Mesenchymal stem cell (in vitro differentiated cells and primary cell): ENCODE measurements around the gene STK32C.

Experiments used
- DNase-seq: peaks from one replicate; pipeline ENCODE4 v3.0.0-alpha.2; 2013
- H2AFZ ChIP-seq: one replicate; pipeline ENCODE4 v1.6.1; 2013; ENCODE audit warnings: low read depth, mild to moderate bottlenecking, control low read depth, inconsistent platforms, low read length, moderate library complexity
- H2AK5ac ChIP-seq: 2 replicates; pipeline ENCODE4 v1.6.1; 2013; ENCODE audit warnings: low read length, moderate library complexity, mild to moderate bottlenecking, inconsistent platforms; ENCODE audit not compliant: severe bottlenecking
- H2BK120ac ChIP-seq: one replicate; pipeline ENCODE4 v1.6.1; 2013; ENCODE audit warnings: low read depth, mild to moderate bottlenecking, inconsistent platforms, low read length, moderate library complexity
- H2BK12ac ChIP-seq, 2 experiments: one replicate each; pipeline ENCODE4 v1.6.1; 2013; ENCODE audit warnings: inconsistent platforms in 2 of 2, low read length in 2 of 2, mild to moderate bottlenecking in 2 of 2, moderate library complexity in 2 of 2, control low read depth in 1 of 2
- H2BK15ac ChIP-seq: one replicate; pipeline ENCODE4 v1.6.1; 2013; ENCODE audit warnings: mild to moderate bottlenecking, low read depth, inconsistent platforms; ENCODE audit not compliant: poor library complexity, severe bottlenecking
- H2BK5ac ChIP-seq: 2 replicates; pipeline ENCODE4 v1.6.1; 2013; ENCODE audit warnings: low read depth, mild to moderate bottlenecking, low read length, control low read depth, inconsistent platforms; ENCODE audit not compliant: poor library complexity, severe bottlenecking
- H3K14ac ChIP-seq, 2 experiments: one replicate each; pipeline ENCODE4 v1.6.1; 2013; ENCODE audit warnings: inconsistent platforms in 2 of 2, low read length in 2 of 2, control low read depth in 1 of 2, mild to moderate bottlenecking in 1 of 2, moderate library complexity in 1 of 2
- H3K18ac ChIP-seq, 2 experiments: one replicate each; pipeline ENCODE4 v1.6.1; 2013; ENCODE audit warnings: inconsistent platforms in 2 of 2, low read length in 2 of 2, control low read depth in 1 of 2, low read depth in 1 of 2, mild to moderate bottlenecking in 1 of 2
- H3K23ac ChIP-seq, 2 experiments: one replicate each; pipeline ENCODE4 v1.6.1; 2013; ENCODE audit warnings: inconsistent platforms in 2 of 2, low read length in 2 of 2, mild to moderate bottlenecking in 2 of 2, moderate library complexity in 2 of 2, control low read depth in 1 of 2
- H3K27ac ChIP-seq: 2 replicates; pipeline ENCODE4 v1.5.1; 2013; ENCODE audit warnings: mild to moderate bottlenecking, moderate library complexity, low read length, control low read depth, inconsistent platforms; ENCODE audit not compliant: poor library complexity, severe bottlenecking
- H3K27me3 ChIP-seq, 2 experiments: 2 replicates each; pipeline versions ENCODE4 v1.6.1 to v1.7.0; 2013; ENCODE audit warnings: low read length in 2 of 2, mild to moderate bottlenecking in 2 of 2, moderate library complexity in 2 of 2, control low read depth in 1 of 2, inconsistent platforms in 1 of 2; ENCODE audit not compliant: control insufficient read depth in 1 of 2, insufficient read depth in 1 of 2
- H3K36me3 ChIP-seq, 2 experiments: 2 replicates each; pipeline versions ENCODE4 v1.6.1 to v1.7.0; 2013; ENCODE audit warnings: low read length in 2 of 2, control low read depth in 1 of 2, inconsistent platforms in 1 of 2, low read depth in 1 of 2, mild to moderate bottlenecking in 1 of 2; ENCODE audit not compliant: insufficient read depth in 2 of 2, control insufficient read depth in 1 of 2
- H3K4ac ChIP-seq, 2 experiments: one replicate each; pipeline ENCODE4 v1.6.1; 2013; ENCODE audit warnings: inconsistent platforms in 2 of 2, low read length in 2 of 2, mild to moderate bottlenecking in 2 of 2, moderate library complexity in 2 of 2, control low read depth in 1 of 2, low read depth in 1 of 2
- H3K4me1 ChIP-seq: 2 replicates; pipeline ENCODE4 v1.6.1; 2013; ENCODE audit warnings: low read depth, low read length, control low read depth; ENCODE audit not compliant: control insufficient read depth, insufficient read depth
- H3K4me2 ChIP-seq: 2 replicates; pipeline ENCODE4 v1.6.1; 2013; ENCODE audit warnings: low read length, mild to moderate bottlenecking, inconsistent platforms; ENCODE audit not compliant: poor library complexity, severe bottlenecking
- H3K4me3 ChIP-seq, 2 experiments: 2 replicates each; pipeline versions ENCODE4 v1.5.1 to v1.7.0; 2013; ENCODE audit warnings: low read length in 2 of 2, mild to moderate bottlenecking in 2 of 2, control low read depth in 1 of 2, low read depth in 1 of 2; ENCODE audit not compliant: insufficient read depth in 1 of 2
- H3K79me1 ChIP-seq: replicated peaks from 2 replicates; pipeline ENCODE4 v1.6.1; 2013; ENCODE audit warnings: mild to moderate bottlenecking, control low read depth, low read length, inconsistent platforms; ENCODE audit not compliant: poor library complexity, severe bottlenecking
- H3K9ac ChIP-seq: 2 replicates; pipeline ENCODE4 v1.7.0; 2013; ENCODE audit warnings: mild to moderate bottlenecking, low read length, moderate library complexity
- H3K9me3 ChIP-seq: 2 replicates; pipeline ENCODE4 v1.7.0; 2013; ENCODE audit warnings: mild to moderate bottlenecking, low read length; ENCODE audit not compliant: control insufficient read depth
- H4K8ac ChIP-seq: one replicate; pipeline ENCODE4 v1.6.1; 2013; ENCODE audit warnings: inconsistent platforms, mild to moderate bottlenecking, low read length, moderate library complexity
- H4K91ac ChIP-seq: one replicate; pipeline ENCODE4 v1.6.1; 2013; ENCODE audit warnings: mild to moderate bottlenecking, low read length, inconsistent platforms
- WGBS: methylation state at CpG from one replicate; pipeline ENCODE4 v1.1.7; 2013; ENCODE audit warnings: mixed read lengths; 5-methylcytosine and 5-hydroxymethylcytosine counted together

The STK32C gene

DNA sequence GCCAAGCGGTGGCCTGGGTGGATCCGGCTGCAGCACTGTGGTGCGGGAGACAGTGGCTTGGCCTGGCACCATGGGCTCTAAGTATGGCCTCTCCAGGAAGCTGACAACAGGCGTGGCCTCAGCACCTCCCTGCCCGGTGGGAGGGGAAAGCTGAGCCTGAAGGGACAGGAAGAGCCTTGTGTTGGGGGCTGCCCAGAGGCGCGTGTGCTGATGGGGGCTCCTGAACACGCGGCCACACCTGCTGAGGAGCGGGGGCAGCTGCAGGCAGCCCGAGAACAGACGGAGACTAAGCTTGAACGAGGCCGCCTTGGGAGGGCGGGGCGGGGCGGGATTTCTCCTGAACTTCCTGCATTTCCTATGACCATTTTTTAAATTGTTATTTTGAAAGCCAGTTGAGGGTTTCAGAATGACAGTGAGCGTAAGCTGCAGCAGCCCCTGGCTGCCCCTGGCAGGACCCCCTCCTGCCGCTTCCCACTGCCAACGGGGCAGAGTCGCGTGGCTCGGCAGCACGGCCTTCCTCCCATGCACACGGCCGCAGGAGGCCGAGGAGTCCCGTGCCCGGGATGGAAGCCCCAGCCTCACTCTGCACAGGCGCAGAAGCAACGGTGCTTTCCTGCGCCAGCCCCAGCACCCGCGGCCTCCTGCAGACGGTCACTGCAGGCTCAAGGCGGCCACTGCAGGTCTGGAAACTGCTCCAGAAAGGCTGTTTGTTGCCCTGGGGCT lies 77.8 kb downstream of the STK32C start:
- Histone ChIP-seq H3K18ac (no peak overlapping the region), H4K91ac (no peak overlapping the region), H3K36me3 (peaks cover 8 to 10% of the 10 kb centered on the region in 2 experiments), H2BK15ac (no peak overlapping the region), H3K4me1 (peaks cover under 1% of the 10 kb centered on the region), H2BK12ac (no peak overlapping the region), H2AFZ (no peak overlapping the region), H2BK120ac (no peak overlapping the region), H3K4me3 (no peak overlapping the region), H3K23ac (no peak overlapping the region), H3K79me1 (no peaks in the 10 kb centered on the region), H2BK5ac (no peak overlapping the region), H3K4me2 (no peak overlapping the region), H2AK5ac (no peak overlapping the region), H3K27me3 (peaks cover 0 to 3% of the 10 kb centered on the region in 2 experiments), H3K4ac (no peak overlapping the region), H3K14ac (no peak overlapping the region), H3K27ac (no peak overlapping the region), H4K8ac (no peak overlapping the region), H3K9me3 (no peaks in the 10 kb centered on the region), H3K9ac (no peak overlapping the region)
- WGBS = 84% methylated on average over 27 of the region's 36 CpGs
- no peak for DNase-seq

DNA sequence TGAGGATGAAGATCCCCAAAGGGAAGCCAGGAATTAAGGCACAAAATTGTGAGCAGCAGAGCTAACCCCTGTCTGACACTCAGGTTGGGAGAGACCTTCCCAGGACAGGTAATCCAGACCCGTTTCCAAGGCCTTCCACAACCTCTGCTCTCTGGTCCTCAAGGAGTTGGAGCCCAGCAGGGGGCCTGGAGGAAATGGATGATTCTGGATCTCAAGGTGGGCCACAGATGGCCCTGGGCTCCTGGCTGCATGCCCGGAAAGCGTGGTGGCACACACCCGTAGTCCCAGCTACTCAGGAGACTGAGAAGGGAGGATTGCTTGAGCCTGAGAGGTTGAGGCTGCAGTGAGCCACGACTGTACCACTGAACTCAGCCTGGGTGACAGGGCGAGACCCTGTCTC lies 78.7 kb downstream of the STK32C start:
- H3K23ac ChIP-seq = no peak overlapping the region

GRCh38 chr10:132228616-132229015 lies 79.1 kb downstream of the STK32C start:
- Histone ChIP-seq H3K27me3 (no peaks in the 10 kb centered on the region), H3K79me1 (no peaks in the 10 kb centered on the region), H4K8ac (no peak overlapping the region), H2BK120ac (no peak overlapping the region), H3K14ac (no peak overlapping the region), H2BK12ac (no peak overlapping the region), H4K91ac (no peak overlapping the region), H3K27ac (no peak overlapping the region), H3K18ac (no peak overlapping the region), H2AFZ (no peak overlapping the region), H2BK5ac (no peak overlapping the region), H3K23ac (no peak overlapping the region), H3K9ac (no peak overlapping the region), H2AK5ac (no peak overlapping the region), H3K4me3 (no peak overlapping the region), H3K4me1 (peaks cover 8% of the 10 kb centered on the region), H3K4ac (no peak overlapping the region), H3K36me3 (peaks cover 4 to 8% of the 10 kb centered on the region in 2 experiments), H3K9me3 (no peaks in the 10 kb centered on the region), H3K4me2 (no peak overlapping the region), H2BK15ac (no peak overlapping the region)
- WGBS = 94% methylated on average over 14 of the region's 14 CpGs
- no peak for DNase-seq

More for the DNA sequence above, 78.7 kb downstream of the STK32C start:
- Histone ChIP-seq H3K18ac (no peak overlapping the region), H2BK5ac (no peak overlapping the region), H2AK5ac (no peak overlapping the region), H2AFZ (no peak overlapping the region), H3K4ac (no peak overlapping the region), H2BK12ac (no peak overlapping the region), H3K9me3 (no peaks in the 10 kb centered on the region), H3K14ac (no peak overlapping the region), H3K79me1 (no peaks in the 10 kb centered on the region), H2BK120ac (no peak overlapping the region), H4K8ac (no peak overlapping the region), H3K27me3 (peaks cover 0 to 1% of the 10 kb centered on the region in 2 experiments), H4K91ac (no peak overlapping the region), H3K36me3 (peaks cover 4 to 5% of the 10 kb centered on the region in 2 experiments), H3K4me3 (no peak overlapping the region), H3K4me1 (peaks cover 6% of the 10 kb centered on the region), H3K4me2 (no peak overlapping the region), H2BK15ac (no peak overlapping the region), H3K27ac (no peak overlapping the region), H3K9ac (no peak overlapping the region)
- 95% methylated on average over 4 of the region's 6 CpGs for WGBS
- no peak for DNase-seq

DNA sequence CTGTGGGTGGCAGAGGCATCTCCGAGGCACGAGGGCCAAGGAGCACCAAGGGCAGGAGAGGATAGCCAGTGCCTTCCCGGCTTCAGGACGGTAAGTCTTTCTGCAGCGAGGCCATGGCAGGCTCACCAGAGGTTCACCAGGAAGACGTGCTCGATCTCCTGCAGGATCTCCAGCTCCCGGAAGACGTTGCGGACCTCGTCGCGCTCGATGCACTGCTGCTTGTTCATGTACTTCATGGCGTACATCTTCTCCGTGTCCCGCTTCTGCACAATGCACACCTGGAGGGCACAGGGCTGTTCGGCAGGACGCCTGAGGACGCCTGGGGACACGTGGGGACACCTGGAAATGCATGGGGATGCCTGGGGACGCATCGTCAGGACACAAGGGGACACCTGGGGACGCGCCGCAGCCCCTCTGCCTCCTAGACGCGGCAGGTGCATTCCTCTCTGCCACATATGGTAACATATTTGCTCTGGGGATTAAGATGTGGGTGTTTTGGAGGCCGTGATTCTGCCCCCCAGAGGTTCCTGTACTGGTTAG lies 79.8 kb downstream of the STK32C start:
- H3K9ac ChIP-seq = no peak overlapping the region
- no peak overlapping the region for H2BK120ac ChIP-seq
- H3K36me3 ChIP-seq = peaks cover 4 to 8% of the 10 kb centered on the region in 2 experiments
- no peak overlapping the region for H2BK5ac ChIP-seq
- H3K9me3 ChIP-seq = no peaks in the 10 kb centered on the region
- H2AK5ac ChIP-seq = no peak overlapping the region
- no peaks in the 10 kb centered on the region for H3K79me1 ChIP-seq
- H3K23ac ChIP-seq = no peak overlapping the region
- H3K4me1 ChIP-seq = peaks cover 12% of the 10 kb centered on the region
- no peak overlapping the region for H3K14ac ChIP-seq
- H3K4me2 ChIP-seq = no peak overlapping the region
- 93% methylated on average over 29 of the region's 29 CpGs for WGBS
- no peaks in the 10 kb centered on the region for H3K27me3 ChIP-seq
- H3K27ac ChIP-seq = no peak overlapping the region
- H4K8ac ChIP-seq = no peak overlapping the region
- no peak overlapping the region for H2AFZ ChIP-seq
- no peak for DNase-seq
- H2BK12ac ChIP-seq = no peak overlapping the region
- no peak overlapping the region for H4K91ac ChIP-seq
- H3K4me3 ChIP-seq = no peak overlapping the region
- no peak overlapping the region for H3K18ac ChIP-seq
- no peak overlapping the region for H3K4ac ChIP-seq
- no peak overlapping the region for H2BK15ac ChIP-seq
